Hepatocyte (in vitro differentiated cells): Measurements from ENCODE around the gene DNASE1.

Source experiments
- CTCF ChIP-seq: fragments of 200-600 bp; sonication (generic); IDR thresholded peaks from 2 replicates; pipeline ENCODE4 v1.5.1; 2016; ENCODE audit warnings: antibody characterized with exemption, mild to moderate bottlenecking; ENCODE audit not compliant: poor library complexity
- EZH2 ChIP-seq: fragments of 200-600 bp; sonication (generic); IDR thresholded peaks from 2 replicates; pipeline ENCODE4 v1.6.1; 2016; ENCODE audit warnings: antibody characterized with exemption, mild to moderate bottlenecking, borderline replicate concordance

GRCh38 chr16:3662601-3663000 is 8.1 kb downstream of the DNASE1 start:
- no peak for TF ChIP-seq EZH2
- no peak for TF ChIP-seq CTCF
